HG03097 (cell line): ENCODE measurements around the gene LIM2.

Source experiments
- ATAC-seq: cut with Tn5 transposase; IDR thresholded peaks from one replicate; pipeline ENCODE4 v1.9.1; 2021; ENCODE audit not compliant: unreplicated experiment, low FRiP score

LIM2 gene

GRCh38 chr19:51366389-51367254 is 21.2 kb downstream of the LIM2 start:
- ATAC-seq, result peak; percentile 39

- no peak for ATAC-seq
Observed at GRCh38 chr19:51365965-51366388, 21.8 kb downstream of the LIM2 start, which contains the start of gene ETFB. ETFB (minus strand) TSS chr19:51366388; CDS start chr19:51366326, 62 bp downstream.

- ATAC-seq, result no peak
Observed at GRCh38 chr19:51365211-51365964, 22.4 kb downstream of the LIM2 start.

GRCh38 chr19:51364200-51365106 is 23.3 kb downstream of the LIM2 start:
- ATAC-seq, result no peak

- no peak for ATAC-seq
Observed at GRCh38 chr19:51361239-51361638, 26.5 kb downstream of the LIM2 start.

GRCh38 chr19:51359294-51359693 is 28.5 kb downstream of the LIM2 start:
- ATAC-seq, result no peak

GRCh38 chr19:51357952-51358351 is 29.8 kb downstream of the LIM2 start:
- ATAC-seq, result no peak

- no peak for ATAC-seq
Observed at GRCh38 chr19:51356159-51356801, 31.5 kb downstream of the LIM2 start.

GRCh38 chr19:51354742-51355148 is 33.0 kb downstream of the LIM2 start:
- ATAC-seq, result no peak

GRCh38 chr19:51354103-51354741 is 33.6 kb downstream of the LIM2 start:
- ATAC-seq, result no peak

- ATAC-seq, result no peak
Observed at GRCh38 chr19:51352783-51353360, 34.9 kb downstream of the LIM2 start.

GRCh38 chr19:51351266-51351990 is 36.3 kb downstream of the LIM2 start:
- ATAC-seq, result no peak

GRCh38 chr19:51347209-51347928 is 40.4 kb downstream of the LIM2 start:
- no peak for ATAC-seq

GRCh38 chr19:51346742-51347141 is 41.0 kb downstream of the LIM2 start:
- no peak for ATAC-seq

GRCh38 chr19:51345076-51345620 is 42.6 kb downstream of the LIM2 start:
- no peak for ATAC-seq

- no peak for ATAC-seq
Observed at GRCh38 chr19:51342631-51343569, 44.9 kb downstream of the LIM2 start.
